Measurements from ENCODE around the gene OPCML. TPM values are rescaled to one million over a fixed set of nuclear protein-coding genes. Genes with fewer than 3 reads are reported as not detected.

Gene OPCML
- total RNA-seq, 2 donors from 2014 or later, result not detected

- H3K27me3 ChIP-seq (replicated peaks; ENCODE audit: insufficient read depth), result no peaks in the 10 kb centered on the region
- ATAC-seq (ENCODE audit: insufficient number of reproducible peaks, low FRiP score, low read depth) (no peak), DNase-seq (ENCODE audit: low spot score) (no peak)
- no peak overlapping the region for H3K27ac ChIP-seq
- H3K36me3 ChIP-seq, result no peaks in the 10 kb centered on the region
- no peaks in the 10 kb centered on the region for H3K9me3 ChIP-seq
- H3K4me3 ChIP-seq, result no peak overlapping the region
- H3K4me1 ChIP-seq (ENCODE audit: control insufficient read depth in 1 of 2, low read depth in 2 of 2), result no peaks in the 10 kb centered on the region
- TF ChIP-seq CTCF (IDR thresholded peaks at IDR 0.05), result no peak
These were observed 943.9 kb downstream of the OPCML start for GRCh38 chr11:132588366-132588765.

GRCh38 chr11:132587716-132588115 is 944.6 kb downstream of the OPCML start:
- DNase-seq (ENCODE audit: low spot score) (no peak), ATAC-seq (ENCODE audit: insufficient number of reproducible peaks, low FRiP score, low read depth) (no peak)
- H3K9me3 ChIP-seq, result no peaks in the 10 kb centered on the region
- H3K27me3 ChIP-seq (replicated peaks; ENCODE audit: insufficient read depth), result no peaks in the 10 kb centered on the region
- H3K4me1 ChIP-seq (ENCODE audit: control insufficient read depth in 1 of 2, low read depth in 2 of 2), result no peaks in the 10 kb centered on the region
- no peak overlapping the region for H3K27ac ChIP-seq
- no peak for TF ChIP-seq CTCF (IDR thresholded peaks at IDR 0.05)
- H3K36me3 ChIP-seq, result no peaks in the 10 kb centered on the region
- H3K4me3 ChIP-seq, result no peak overlapping the region

GRCh38 chr11:132586801-132587200 is 945.5 kb downstream of the OPCML start:
- no peaks in the 10 kb centered on the region for H3K27me3 ChIP-seq (replicated peaks; ENCODE audit: insufficient read depth)
- no peak for ATAC-seq (ENCODE audit: insufficient number of reproducible peaks, low FRiP score, low read depth)
- no peak overlapping the region for H3K4me3 ChIP-seq
- TF ChIP-seq CTCF (IDR thresholded peaks at IDR 0.05), result no peak
- H3K36me3 ChIP-seq, result no peaks in the 10 kb centered on the region
- no peaks in the 10 kb centered on the region for H3K9me3 ChIP-seq
- H3K27ac ChIP-seq, result no peak overlapping the region
- DNase-seq (ENCODE audit: low spot score), result no peak
- H3K4me1 ChIP-seq (ENCODE audit: control insufficient read depth in 1 of 2, low read depth in 2 of 2), result no peaks in the 10 kb centered on the region

GRCh38 chr11:132579634-132580327 is 952.5 kb downstream of the OPCML start:
- no peak for TF ChIP-seq CTCF (IDR thresholded peaks at IDR 0.05)
- ATAC-seq (ENCODE audit: insufficient number of reproducible peaks, low FRiP score, low read depth), result no peak
- H3K4me3 ChIP-seq, result no peak overlapping the region
- H3K4me1 ChIP-seq (ENCODE audit: control insufficient read depth in 1 of 2, low read depth in 2 of 2), result no peaks in the 10 kb centered on the region
- no peak for DNase-seq (ENCODE audit: low spot score)
- H3K27ac ChIP-seq, result no peak overlapping the region
- H3K27me3 ChIP-seq (replicated peaks; ENCODE audit: insufficient read depth), result no peaks in the 10 kb centered on the region
- H3K36me3 ChIP-seq, result no peaks in the 10 kb centered on the region
- no peaks in the 10 kb centered on the region for H3K9me3 ChIP-seq

GRCh38 chr11:132579136-132579535 is 953.2 kb downstream of the OPCML start:
- ATAC-seq (ENCODE audit: insufficient number of reproducible peaks, low FRiP score, low read depth) (no peak), DNase-seq (ENCODE audit: low spot score) (no peak)
- Histone ChIP-seq H3K4me3 (no peak overlapping the region), H3K27ac (no peak overlapping the region), H3K4me1 (ENCODE audit: control insufficient read depth in 1 of 2, low read depth in 2 of 2) (no peaks in the 10 kb centered on the region), H3K9me3 (no peaks in the 10 kb centered on the region), H3K27me3 (replicated peaks; ENCODE audit: insufficient read depth) (no peaks in the 10 kb centered on the region), H3K36me3 (no peaks in the 10 kb centered on the region)
- TF ChIP-seq CTCF (IDR thresholded peaks at IDR 0.05), result no peak

Data from thoracic aorta (tissue), 2 donors.